IMR-90 (cell line): ENCODE results near the gene MARCO. TPM values are rescaled to one million over a fixed set of nuclear protein-coding genes. Genes with fewer than 3 reads are reported as not detected.

ENCODE experiments used
- ATAC-seq: fragments of 200-7000 bp; cut with Tn5 transposase; 2 replicates; pipeline ENCODE4 v1.9.1; 2020; ENCODE audit warnings: low read depth, mild to moderate bottlenecking, moderate library complexity
- BruUV-seq: library from RNA; stranded (reverse); fragments of 400-500 nt; replicated peaks from 2 replicates; lab custom pipeline; 2021; lab: Mats Ljungman, UMichigan
- CTCF ChIA-PET: fragments of 300-600 bp; formaldehyde crosslinking; extraction: SDS; loops from one replicate; lab custom pipeline; 2021; ENCODE audit warnings: antibody characterized with exemption; lab: Yijun Ruan, JAX
- POLR2A ChIA-PET: fragments of 300-600 bp; sonication (Branson Sonifier 250); formaldehyde crosslinking; loops from one replicate; lab custom pipeline; 2022; ENCODE audit warnings: antibody characterized with exemption; ENCODE audit not compliant: unreplicated experiment; lab: Charles Lee
- DNase-seq: peaks from one replicate; pipeline ENCODE4 v3.0.0; 2013
- H2AFZ ChIP-seq: replicated peaks from 2 replicates; pipeline ENCODE3; 2013; ENCODE audit warnings: low read length, mild to moderate bottlenecking; ENCODE audit not compliant: poor library complexity
- H2AK5ac ChIP-seq: 2 replicates; pipeline ENCODE4 v1.6.1; 2013; ENCODE audit warnings: low read depth, low read length, inconsistent platforms
- H2AK9ac ChIP-seq: replicated peaks from 2 replicates; pipeline ENCODE3; 2013; ENCODE audit warnings: mild to moderate bottlenecking, low read depth, low read length, moderate library complexity; ENCODE audit not compliant: poor library complexity
- H2BK120ac ChIP-seq: 2 replicates; pipeline ENCODE4 v1.6.1; 2013; ENCODE audit warnings: low read depth, low read length, inconsistent platforms
- H2BK15ac ChIP-seq: 3 replicates; pipeline ENCODE4 v1.6.1; 2013; ENCODE audit warnings: low read depth, low read length, inconsistent platforms
- H2BK20ac ChIP-seq: 2 replicates; pipeline ENCODE4 v1.6.1; 2013; ENCODE audit warnings: low read depth, mild to moderate bottlenecking, inconsistent platforms, low read length, moderate library complexity
- H2BK5ac ChIP-seq: 2 replicates; pipeline ENCODE4 v1.6.1; 2013; ENCODE audit warnings: mild to moderate bottlenecking, low read depth, low read length, inconsistent platforms; ENCODE audit not compliant: poor library complexity, severe bottlenecking
- H3K14ac ChIP-seq: replicated peaks from 2 replicates; pipeline ENCODE4 v1.6.1; 2013; ENCODE audit warnings: low read depth, low read length, inconsistent platforms
- H3K18ac ChIP-seq: 2 replicates; pipeline ENCODE4 v1.6.1; 2013; ENCODE audit warnings: low read depth, low read length, control low read depth
- H3K23ac ChIP-seq: 2 replicates; pipeline ENCODE4 v1.6.1; 2013; ENCODE audit warnings: low read depth, low read length, inconsistent platforms
- H3K27ac ChIP-seq: 2 replicates; pipeline ENCODE4 v1.5.1; 2013; ENCODE audit warnings: mild to moderate bottlenecking, control low read depth, low read length; ENCODE audit not compliant: insufficient read depth
- H3K27me3 ChIP-seq: 2 replicates; pipeline ENCODE4 v1.6.1; 2013; ENCODE audit warnings: low read length; ENCODE audit not compliant: control insufficient read depth, insufficient read depth
- H3K36me3 ChIP-seq: 2 replicates; pipeline ENCODE4 v1.6.1; 2013; ENCODE audit warnings: low read length, mixed read lengths; ENCODE audit not compliant: control insufficient read depth, insufficient read depth
- H3K4ac ChIP-seq: 2 replicates; pipeline ENCODE4 v1.6.1; 2013; ENCODE audit warnings: low read depth, low read length, inconsistent platforms
- H3K4me1 ChIP-seq: 2 replicates; pipeline ENCODE4 v1.6.1; 2013; ENCODE audit warnings: low read length, mixed read lengths; ENCODE audit not compliant: control insufficient read depth, insufficient read depth
- H3K4me2 ChIP-seq: 2 replicates; pipeline ENCODE4 v1.6.1; 2013; ENCODE audit warnings: low read depth, mild to moderate bottlenecking, control low read depth, low read length, moderate library complexity
- H3K4me3 ChIP-seq: 2 replicates; pipeline ENCODE4 v1.5.1; 2013; ENCODE audit warnings: low read depth, mild to moderate bottlenecking, control low read depth, low read length, moderate library complexity; ENCODE audit not compliant: insufficient read depth
- H3K56ac ChIP-seq: 2 replicates; pipeline ENCODE4 v1.6.1; 2013; ENCODE audit warnings: low read length, inconsistent platforms; ENCODE audit not compliant: insufficient read depth; ENCODE audit errors: extremely low read depth
- H3K79me1 ChIP-seq, 2 experiments: 2 replicates each; pipeline ENCODE4 v1.6.1; 2013; ENCODE audit warnings: low read length in 2 of 2, inconsistent platforms in 1 of 2, low read depth in 1 of 2
- H3K9ac ChIP-seq: 2 replicates; pipeline ENCODE4 v1.6.1; 2013; ENCODE audit warnings: low read depth, low read length, control low read depth
- H3K9me1 ChIP-seq: 2 replicates; pipeline ENCODE4 v1.6.1; 2013; ENCODE audit warnings: low read length, inconsistent platforms; ENCODE audit not compliant: insufficient read depth
- H3K9me3 ChIP-seq: 2 replicates; pipeline ENCODE4 v1.6.1; 2013; ENCODE audit warnings: low read length; ENCODE audit not compliant: control insufficient read depth, insufficient read depth
- H4K20me1 ChIP-seq: 2 replicates; pipeline ENCODE4 v1.6.1; 2013; ENCODE audit warnings: low read length, inconsistent platforms; ENCODE audit not compliant: insufficient read depth
- H4K5ac ChIP-seq: 2 replicates; pipeline ENCODE4 v1.6.1; 2013; ENCODE audit warnings: mild to moderate bottlenecking, low read depth, low read length, control low read depth
- H4K8ac ChIP-seq, 2 experiments: 2 replicates each; pipeline ENCODE4 v1.6.1; 2013; ENCODE audit warnings: low read depth in 2 of 2, low read length in 2 of 2, control low read depth in 1 of 2, inconsistent platforms in 1 of 2
- H4K91ac ChIP-seq: 2 replicates; pipeline ENCODE4 v1.6.1; 2013; ENCODE audit warnings: low read depth, low read length, inconsistent platforms; ENCODE audit not compliant: insufficient read depth
- BHLHE40 ChIP-seq: fragments of 150-350 bp; IDR thresholded peaks from 2 replicates; pipeline ENCODE4 v1.6.1; 2016; ENCODE audit warnings: mild to moderate bottlenecking, low read depth, low read length
- ELK1 ChIP-seq: fragments of 150-350 bp; IDR thresholded peaks from 2 replicates; pipeline ENCODE4 v1.6.1; 2016; ENCODE audit warnings: low read depth, mild to moderate bottlenecking, low read length, moderate library complexity, borderline replicate concordance
- FOS ChIP-seq: fragments of 150-350 bp; IDR thresholded peaks from 2 replicates; pipeline ENCODE4 v1.6.1; 2016; ENCODE audit warnings: low read depth, low read length
- MAFK ChIP-seq: IDR thresholded peaks from 2 replicates; pipeline ENCODE4 v1.6.1; 2012; ENCODE audit warnings: low read depth, low read length, improper control_type of control experiment
- RCOR1 ChIP-seq: IDR thresholded peaks from 2 replicates; pipeline ENCODE4 v1.6.1; 2012; ENCODE audit warnings: mild to moderate bottlenecking, low read length, improper control_type of control experiment; ENCODE audit not compliant: insufficient replicate concordance
- RFX5 ChIP-seq: IDR thresholded peaks from 2 replicates; pipeline ENCODE4 v1.8.0; 2012; ENCODE audit warnings: low read depth, mild to moderate bottlenecking, low read length, moderate library complexity
- WGBS, 2 experiments: methylation state at CpG; one replicate each; pipeline versions ENCODE4 v1.1.5 to v1.1.7; 2013; ENCODE audit warnings: missing lambda C conversion rate in 2 of 2; ENCODE audit not compliant: insufficient read length in 1 of 2; ENCODE audit errors: extremely low coverage in 2 of 2; 5-methylcytosine and 5-hydroxymethylcytosine counted together
- dilution Hi-C: fragments of 300-500 bp; cut with HindIII; formaldehyde crosslinking; loops from one replicate; pipeline ENCODE4 v1.14.3; 2018; ENCODE audit warnings: low sequenced_read_pairs; ENCODE audit not compliant: unreplicated experiment
- in situ Hi-C: fragments of 300-500 bp; cut with MboI; formaldehyde crosslinking; loops from 3 replicates; pipeline ENCODE4 v1.14.3; 2019; ENCODE audit warnings: low sequenced_read_pairs, inconsistent platforms, mixed read lengths
- intact Hi-C: fragments of 100-400 bp; cut with micrococcal nuclease; formaldehyde crosslinking; loops from 2 replicates; pipeline ENCODE4 v1.10.0; 2022
- polyA plus RNA-seq, 3 experiments: library from polyadenylated mRNA; depleted of rRNA; stranded (reverse); fragments of >200 nt; gene quantifications; 2 replicates each; pipeline ENCODE4 v1.2.3, GENCODE V29; 2012; ENCODE audit warnings: low replicate concordance in 1 of 3
- total RNA-seq: library from RNA; depleted of rRNA; stranded (reverse); fragments of >200 nt; gene quantifications from 2 replicates; pipeline ENCODE4 v1.2.3, GENCODE V29; 2012
- TF ChIP-seq, protein P1 (sequence below): fragments of 150-350 bp; IDR thresholded peaks from 2 replicates; pipeline ENCODE4 v1.6.1; 2017; ENCODE audit warnings: mild to moderate bottlenecking, antibody characterized with exemption, low read length, low read depth

The MARCO gene
- total and polyA plus RNA-seq, 2 of the 4 experiments (the other 2 are of a cell fraction): not detected

GRCh38 chr2:119005555-119005954, 63.6 kb downstream of the MARCO start:
- no peak overlapping the region for H3K27ac ChIP-seq
- no peaks in the 10 kb centered on the region for H3K9me3 ChIP-seq

More at GRCh38 chr2:119005555-119005954, 63.6 kb downstream of the MARCO start:
- Histone ChIP-seq H2AK5ac (no peak overlapping the region), H4K8ac (no peak overlapping the region), H3K4me2 (no peak overlapping the region), H4K20me1 (no peaks in the 10 kb centered on the region), H2BK15ac (no peak overlapping the region), H3K9ac (no peak overlapping the region), H4K91ac (no peak overlapping the region), H3K23ac (no peak overlapping the region), H3K79me1 (no peaks in the 10 kb centered on the region), H3K36me3 (no peaks in the 10 kb centered on the region), H2BK120ac (no peak overlapping the region), H3K4ac (no peak overlapping the region), H3K4me3 (no peak overlapping the region), H3K27me3 (no peaks in the 10 kb centered on the region; the same call in 1 of the 2 replicates), H2AK9ac (no peak overlapping the region), H3K4me1 (no peaks in the 10 kb centered on the region), H3K14ac (no peak overlapping the region), H4K5ac (no peak overlapping the region), H3K56ac (no peak overlapping the region), H3K9me1 (no peaks in the 10 kb centered on the region), H2AFZ (no peak overlapping the region), H3K18ac (no peak overlapping the region), H2BK20ac (no peak overlapping the region), H2BK5ac (no peak overlapping the region)
- CTCF ChIA-PET: no interaction called here
- ATAC-seq: no peak
- no peak for TF ChIP-seq RCOR1
- no peak for TF ChIP-seq MAFK
- TF ChIP-seq BHLHE40: no peak
- TF ChIP-seq, protein P1, sequence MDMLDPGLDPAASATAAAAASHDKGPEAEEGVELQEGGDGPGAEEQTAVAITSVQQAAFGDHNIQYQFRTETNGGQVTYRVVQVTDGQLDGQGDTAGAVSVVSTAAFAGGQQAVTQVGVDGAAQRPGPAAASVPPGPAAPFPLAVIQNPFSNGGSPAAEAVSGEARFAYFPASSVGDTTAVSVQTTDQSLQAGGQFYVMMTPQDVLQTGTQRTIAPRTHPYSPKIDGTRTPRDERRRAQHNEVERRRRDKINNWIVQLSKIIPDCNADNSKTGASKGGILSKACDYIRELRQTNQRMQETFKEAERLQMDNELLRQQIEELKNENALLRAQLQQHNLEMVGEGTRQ: no peak
- TF ChIP-seq RFX5: no peak
- TF ChIP-seq ELK1: no peak
- no peak for TF ChIP-seq FOS
- intact Hi-C loops (no loop called here), dilution Hi-C loops (no loop called here), in situ Hi-C loops (no loop called here)
- WGBS, 2 experiments: 39% methylated on average over 3 of the region's 6 CpGs; no CpG with 5 or more reads in 1 of the 2 experiments
- no TSS peak for BruUV-seq
- POLR2A ChIA-PET: no interaction called here
- no peak for DNase-seq
